H1 (cell line): Measurements from ENCODE around the gene POLR1C. TPM values are rescaled to one million over a fixed set of nuclear protein-coding genes. Genes with fewer than 3 reads are reported as not detected.

Experiments
- CTCF ChIA-PET: fragments of 300-600 bp; sonication (Branson Sonifier 250); formaldehyde crosslinking; loops from one replicate; lab custom pipeline; 2021; ENCODE audit not compliant: partially characterized antibody; lab: Charles Lee
- POLR2A ChIA-PET: fragments of 300-600 bp; sonication (Branson Sonifier 250); formaldehyde crosslinking; loops from one replicate; lab custom pipeline; 2021; ENCODE audit warnings: inconsistent platforms; ENCODE audit not compliant: partially characterized antibody; lab: Charles Lee
- DNase-seq, 2 experiments: peaks; one replicate each; pipeline versions ENCODE4 v3.0.0 to v3.0.0-alpha.2; 2010 to 2022; ENCODE audit warnings: low spot score in 2 of 2, low read depth in 1 of 2, mixed read lengths in 1 of 2
- FAIRE-seq: peaks from 2 replicates; lab custom pipeline; 2011; peaks lifted over from hg19 to GRCh38; lab: Jason Lieb, UNC
- H2AFZ ChIP-seq: 2 replicates; pipeline ENCODE4 v1.8.1; 2012; ENCODE audit warnings: low read length, inconsistent platforms
- H2AK5ac ChIP-seq: 2 replicates; pipeline ENCODE4 v1.6.1; 2013; ENCODE audit warnings: low read depth, low read length
- H2BK120ac ChIP-seq: replicated peaks from 2 replicates; pipeline ENCODE3; 2013; ENCODE audit warnings: low read depth, low read length, inconsistent platforms
- H2BK12ac ChIP-seq: 2 replicates; pipeline ENCODE4 v1.6.1; 2013; ENCODE audit warnings: low read depth, low read length
- H2BK15ac ChIP-seq: 2 replicates; pipeline ENCODE4 v1.6.1; 2013; ENCODE audit warnings: low read length
- H2BK20ac ChIP-seq: 2 replicates; pipeline ENCODE4 v1.6.1; 2013; ENCODE audit warnings: low read length
- H2BK5ac ChIP-seq: 2 replicates; pipeline ENCODE4 v1.6.1; 2013; ENCODE audit warnings: low read depth, low read length
- H3K14ac ChIP-seq: 2 replicates; pipeline ENCODE4 v1.6.1; 2013; ENCODE audit warnings: inconsistent platforms; ENCODE audit not compliant: insufficient read length
- H3K18ac ChIP-seq: 2 replicates; pipeline ENCODE4 v1.6.1; 2013; ENCODE audit warnings: low read length; ENCODE audit errors: extremely low read depth
- H3K23ac ChIP-seq: 2 replicates; pipeline ENCODE4 v1.6.1; 2013; ENCODE audit warnings: inconsistent platforms; ENCODE audit not compliant: insufficient read length
- H3K23me2 ChIP-seq: 2 replicates; pipeline ENCODE4 v1.6.1; 2013; ENCODE audit warnings: low read depth, low read length
- H3K27ac ChIP-seq: 2 replicates; pipeline ENCODE4 v1.6.1; 2011; ENCODE audit warnings: low read depth, low read length, inconsistent platforms
- H3K27me3 ChIP-seq, 4 experiments: replicated peaks in 1 of 4; 1 replicate in 1 of 4; 2 replicates in 3 of 4; pipeline versions ENCODE4 v1.6.1 to v1.8.1; 2011 to 2013; ENCODE audit warnings: low read length in 3 of 4, mild to moderate bottlenecking in 3 of 4, inconsistent platforms in 2 of 4, mixed read lengths in 2 of 4, moderate library complexity in 1 of 4; ENCODE audit not compliant: control insufficient read depth in 3 of 4, insufficient read depth in 3 of 4; ENCODE audit errors: extremely low read depth in 1 of 4
- H3K36me3 ChIP-seq, 4 experiments: 2 replicates each; pipeline versions ENCODE4 v1.6.1 to v1.8.1; 2011 to 2013; ENCODE audit warnings: mild to moderate bottlenecking in 4 of 4, low read length in 3 of 4, moderate library complexity in 2 of 4, control low read depth in 1 of 4, inconsistent platforms in 1 of 4; ENCODE audit not compliant: insufficient read depth in 4 of 4, control insufficient read depth in 2 of 4
- H3K4ac ChIP-seq: replicated peaks from 2 replicates; pipeline ENCODE3; 2013; ENCODE audit warnings: low read length, low read depth, mixed read lengths, inconsistent platforms; ENCODE audit not compliant: insufficient read length
- H3K4me1 ChIP-seq, 4 experiments: replicated peaks in 1 of 4; 1 replicate in 1 of 4; 2 replicates in 3 of 4; pipeline versions ENCODE4 v1.6.1 to v1.8.1; 2011 to 2013; ENCODE audit warnings: low read length in 3 of 4, inconsistent platforms in 2 of 4, mixed read lengths in 1 of 4; ENCODE audit not compliant: insufficient read depth in 4 of 4, control insufficient read depth in 3 of 4
- H3K4me2 ChIP-seq, 2 experiments: 2 replicates each; pipeline versions ENCODE4 v1.6.1 to v1.8.1; 2011 to 2013; ENCODE audit warnings: low read depth in 2 of 2, low read length in 2 of 2, control low read depth in 1 of 2, inconsistent platforms in 1 of 2, mild to moderate bottlenecking in 1 of 2; ENCODE audit not compliant: insufficient read depth in 1 of 2
- H3K4me3 ChIP-seq, 4 experiments: fragments of 200-600, 300-600 bp in 1 of 4; sonication (generic), shearing (Covaris generic), sonication (Bioruptor Twin) in 1 of 4; 2 replicates each; pipeline versions ENCODE4 v1.5.1 to v1.8.1; 2011 to 2016; ENCODE audit warnings: low read length in 4 of 4, low read depth in 3 of 4, control low read depth in 2 of 4, inconsistent platforms in 2 of 4, mild to moderate bottlenecking in 2 of 4, mixed read lengths in 1 of 4, moderate library complexity in 1 of 4; ENCODE audit not compliant: insufficient read depth in 2 of 4; ENCODE audit errors: extremely low read depth in 1 of 4
- H3K56ac ChIP-seq: replicated peaks from 2 replicates; pipeline ENCODE3; 2013; ENCODE audit warnings: low read depth, mild to moderate bottlenecking, mixed read lengths, low read length, inconsistent platforms; ENCODE audit not compliant: insufficient read length
- H3K79me1 ChIP-seq: 2 replicates; pipeline ENCODE4 v1.6.1; 2013; ENCODE audit warnings: low read depth, low read length, control low read depth
- H3K79me2 ChIP-seq, 2 experiments: 2 replicates each; pipeline versions ENCODE4 v1.6.1 to v1.8.1; 2012 to 2013; ENCODE audit warnings: low read length in 2 of 2, mild to moderate bottlenecking in 2 of 2, inconsistent platforms in 1 of 2; ENCODE audit not compliant: insufficient read depth in 2 of 2, control insufficient read depth in 1 of 2
- H3K9ac ChIP-seq, 4 experiments: replicated peaks in 1 of 4; 1 replicate in 1 of 4; 2 replicates in 3 of 4; pipeline versions ENCODE4 v1.6.1 to v1.8.1; 2011 to 2013; ENCODE audit warnings: low read depth in 3 of 4, low read length in 3 of 4, control low read depth in 2 of 4, mild to moderate bottlenecking in 2 of 4, moderate library complexity in 2 of 4, inconsistent platforms in 1 of 4; ENCODE audit errors: extremely low read depth in 1 of 4
- H3K9me3 ChIP-seq, 2 experiments: 2 replicates each; pipeline versions ENCODE4 v1.6.1 to v1.8.1; 2012 to 2013; ENCODE audit warnings: mild to moderate bottlenecking in 2 of 2, moderate library complexity in 2 of 2, control low read depth in 1 of 2, inconsistent platforms in 1 of 2, low read depth in 1 of 2, low read length in 1 of 2, mixed read lengths in 1 of 2; ENCODE audit not compliant: insufficient read depth in 2 of 2
- H4K20me1 ChIP-seq, 2 experiments: replicated peaks in 1 of 2; 2 replicates each; pipeline versions ENCODE3 to v1.8.1; 2011 to 2013; ENCODE audit warnings: inconsistent platforms in 2 of 2, low read length in 2 of 2, mild to moderate bottlenecking in 1 of 2; ENCODE audit not compliant: insufficient read depth in 2 of 2, control insufficient read depth in 1 of 2
- H4K5ac ChIP-seq: 2 replicates; pipeline ENCODE4 v1.6.1; 2013; ENCODE audit warnings: low read length, low read depth, mixed read lengths, inconsistent platforms; ENCODE audit not compliant: insufficient read length
- H4K8ac ChIP-seq: 2 replicates; pipeline ENCODE4 v1.8.0; 2013; ENCODE audit warnings: mild to moderate bottlenecking, moderate library complexity, low read length, inconsistent platforms; ENCODE audit not compliant: insufficient read depth; ENCODE audit errors: extremely low read depth
- H4K91ac ChIP-seq: replicated peaks from 2 replicates; pipeline ENCODE3; 2013; ENCODE audit warnings: low read length, mixed read lengths, inconsistent platforms; ENCODE audit not compliant: insufficient read length
- BCL11A ChIP-seq, 2 experiments: IDR thresholded peaks; one replicate each; pipeline ENCODE4 v1.6.1; 2011; ENCODE audit warnings: low read depth in 2 of 2, low read length in 2 of 2, mild to moderate bottlenecking in 2 of 2
- CTBP2 ChIP-seq: IDR thresholded peaks from 2 replicates; pipeline ENCODE4 v1.7.0; 2011; ENCODE audit warnings: borderline replicate concordance, mild to moderate bottlenecking, moderate library complexity, mixed read lengths, low read length; ENCODE audit not compliant: insufficient read depth, insufficient read length
- EZH2 ChIP-seq: fragments of 200-600 bp; sonication (generic); IDR thresholded peaks from 2 replicates; pipeline ENCODE4 v1.7.1; 2012; ENCODE audit warnings: low read depth, mild to moderate bottlenecking, moderate library complexity, low read length, inconsistent platforms; ENCODE audit not compliant: severe bottlenecking
- JUN ChIP-seq: IDR thresholded peaks from 2 replicates; pipeline ENCODE4 v1.6.1; 2011; ENCODE audit warnings: low read depth, mild to moderate bottlenecking, improper control_type of control experiment, low read length
- RAD21 ChIP-seq, 2 experiments: IDR thresholded peaks in 1 of 2; conservative IDR thresholded peaks in 1 of 2; 2 replicates each; pipeline ENCODE4 v1.6.1; 2011; ENCODE audit warnings: low read depth in 2 of 2, low read length in 2 of 2, improper control_type of control experiment in 1 of 2, inconsistent platforms in 1 of 2, mild to moderate bottlenecking in 1 of 2, moderate library complexity in 1 of 2
- SIN3A ChIP-seq, 2 experiments: IDR thresholded peaks in 1 of 2; conservative IDR thresholded peaks in 1 of 2; 2 replicates each; pipeline ENCODE4 v1.6.1; 2011 to 2012; ENCODE audit warnings: low read length in 2 of 2, improper control_type of control experiment in 1 of 2, low read depth in 1 of 2, mild to moderate bottlenecking in 1 of 2
- WGBS, 2 experiments: shearing (Covaris generic) in 1 of 2; methylation state at CpG; one replicate each; pipeline versions ENCODE4 v1.1.6 to v1.1.7; 2013 to 2015; ENCODE audit warnings: low lambda C conversion rate in 2 of 2, mixed read lengths in 2 of 2, inconsistent platforms in 1 of 2, low coverage in 1 of 2, missing lambda C conversion rate in 1 of 2; ENCODE audit not compliant: insufficient replicate concordance in 2 of 2, insufficient coverage in 1 of 2, insufficient read length in 1 of 2; ENCODE audit errors: extremely low coverage in 1 of 2, missing lambda C conversion rate in 1 of 2; 5-methylcytosine and 5-hydroxymethylcytosine counted together
- polyA plus RNA-seq, 7 experiments: library from polyadenylated mRNA; depleted of rRNA in 3 of 7; stranded (reverse) in 5 of 7; unstranded in 2 of 7; fragments of >200 nt in 5 of 7; fragments of 200-250 nt in 2 of 7; gene quantifications; 1 replicate in 5 of 7; 2 replicates in 1 of 7; 4 replicates in 1 of 7; pipeline versions ENCODE4 v1.2.1 to v1.2.3, GENCODE V29; 2011 to 2013; ENCODE audit warnings: missing spikeins in 2 of 7, mixed read lengths in 2 of 7
- total RNA-seq: library from RNA; stranded (reverse); fragmentation: NEBNext Ultra II Directional; extraction: Animal tissue kit (Norgen Biotek cat#: 25700); gene quantifications from 2 replicates; pipeline ENCODE4 v1.2.1, GENCODE V29; 2021
- TF ChIP-seq, protein P1 (sequence below): IDR thresholded peaks from 2 replicates; pipeline ENCODE4 v1.6.1; 2012; ENCODE audit warnings: inconsistent platforms

POLR1C gene
- total and polyA plus RNA-seq, 2 of the 8 experiments (the other 6 are each of a cell fraction or from before 2014, with no cell fraction given), result 42.9 to 49.6 TPM

DNA sequence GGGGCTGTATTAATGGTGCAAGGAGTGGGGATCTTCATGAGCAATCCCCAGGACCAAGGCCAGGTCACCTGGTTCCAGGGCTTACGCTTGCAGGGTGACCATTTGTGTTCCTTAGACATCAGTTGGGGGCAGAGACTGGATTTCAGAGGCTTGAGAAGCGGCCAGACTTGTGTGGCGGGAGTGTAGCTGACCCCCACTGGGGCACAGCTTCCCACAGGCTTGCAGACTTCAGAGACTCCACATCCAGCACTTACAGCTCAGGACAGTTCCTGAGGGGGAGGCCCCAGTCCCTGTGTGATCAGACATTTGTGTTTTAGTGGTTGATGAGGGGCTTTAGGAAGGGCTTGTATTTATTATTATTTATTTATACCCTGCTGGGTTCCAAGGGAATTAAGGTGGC, 24.2 kb upstream of the POLR1C start:
- H3K27me3 ChIP-seq, result no peaks in the 10 kb centered on the region
- H3K23me2 ChIP-seq, result no peaks in the 10 kb centered on the region
- H3K9me3 ChIP-seq, result no peaks in the 10 kb centered on the region
- no peak overlapping the region for H2AK5ac ChIP-seq
- no peak overlapping the region for H3K56ac ChIP-seq
- H2AFZ ChIP-seq, result no peak overlapping the region
- no peak overlapping the region for H3K4ac ChIP-seq
- no peaks in the 10 kb centered on the region for H3K36me3 ChIP-seq
- H3K14ac ChIP-seq, result no peak overlapping the region
- FAIRE-seq (no peak), DNase-seq (no peak)
- no peak overlapping the region for H3K4me2 ChIP-seq
- peaks cover 7 to 19% (median 15%) of the 10 kb centered on the region in 4 experiments for H3K4me1 ChIP-seq
- no peak overlapping the region; a peak in 1 of 7 replicates for H3K9ac ChIP-seq
- no peak overlapping the region for H3K27ac ChIP-seq
- no peak overlapping the region for H3K18ac ChIP-seq
- H4K8ac ChIP-seq, result no peak overlapping the region
- no peak overlapping the region for H2BK15ac ChIP-seq
- H2BK12ac ChIP-seq, result no peak overlapping the region
- CTCF ChIA-PET, result interaction anchor here (0.8 to 32.9 kb wide), 6 partner anchors 8 to 236 kb away, joined by 3 to 536 read pairs (median 250); partner anchors contain the start of genes ABCC10, DLK2, LRRC73 and TJAP1
- H4K91ac ChIP-seq, result no peak overlapping the region
- peaks cover 4 to 54% of the 10 kb centered on the region in 2 experiments; a peak in 3 of 4 replicates for H3K79me2 ChIP-seq
- no peak overlapping the region for H2BK20ac ChIP-seq
- H2BK5ac ChIP-seq, result no peak overlapping the region
- 61% methylated on average over 3 of the region's 3 CpGs; no CpG with 5 or more reads in 1 of the 2 experiments for WGBS, 2 experiments
- peaks cover 20 to 42% of the 10 kb centered on the region in 2 experiments for H4K20me1 ChIP-seq
- POLR2A ChIA-PET, result interaction anchor here (1.2 to 5.6 kb wide), 7 partner anchors 10 to 36 kb away, joined by 3 to 27 read pairs (median 5); partner anchors contain the start of genes LRRC73, POLR1C, TJAP1 and YIPF3
- no peak overlapping the region for H4K5ac ChIP-seq
- H3K4me3 ChIP-seq, result no peak overlapping the region
- no peak overlapping the region for H2BK120ac ChIP-seq
- H3K23ac ChIP-seq, result no peak overlapping the region
- peaks cover 31% of the 10 kb centered on the region for H3K79me1 ChIP-seq
- TF ChIP-seq SIN3A (conservative IDR thresholded peaks at IDR 0.05 in 1 of 2, IDR thresholded peaks at IDR 0.05 in 1 of 2; ENCODE audit: low read depth in 1 of 2, low read length in 2 of 2) (no peak), EZH2 (no peak), RAD21 (IDR thresholded peaks at IDR 0.05 in 1 of 2, conservative IDR thresholded peaks at IDR 0.05 in 1 of 2; ENCODE audit: low read depth in 2 of 2, low read length in 2 of 2) (no peak), JUN (no peak), CTBP2 (no peak), BCL11A (IDR thresholded peaks at IDR 0.05; ENCODE audit: low read depth in 2 of 2, low read length in 2 of 2) (no peak)
- TF ChIP-seq, protein P1, sequence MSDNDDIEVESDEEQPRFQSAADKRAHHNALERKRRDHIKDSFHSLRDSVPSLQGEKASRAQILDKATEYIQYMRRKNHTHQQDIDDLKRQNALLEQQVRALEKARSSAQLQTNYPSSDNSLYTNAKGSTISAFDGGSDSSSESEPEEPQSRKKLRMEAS, result no peak
- TF ChIP-seq, all 59 proteins: peak for 0
